Measurements from ENCODE around the gene RASAL2.
"Not testable (repeated sequence)": the region's sequence is repeated elsewhere in the genome, so short reads cannot be mapped to it uniquely, and the experiment has no call there.

RASAL2 gene

GRCh38 chr1:178300352-178300699 is 206.4 kb downstream of the RASAL2 start:
- no peak for DNase-seq

- DNase-seq, result no peak
Observed at GRCh38 chr1:178301141-178301540, 207.2 kb downstream of the RASAL2 start.

GRCh38 chr1:178307264-178307663 is 213.4 kb downstream of the RASAL2 start:
- no peak for DNase-seq

GRCh38 chr1:178308438-178308837 is 214.5 kb downstream of the RASAL2 start:
- no peak for DNase-seq

- no peak for DNase-seq
Observed at GRCh38 chr1:178310685-178311105, 216.8 kb downstream of the RASAL2 start.

GRCh38 chr1:178311164-178311563 is 217.3 kb downstream of the RASAL2 start:
- no peak for DNase-seq

GRCh38 chr1:178320280-178320982 is 226.5 kb downstream of the RASAL2 start:
- DNase-seq, result not testable (repeated sequence)

- no peak for DNase-seq
Observed at GRCh38 chr1:178323067-178323466, 229.2 kb downstream of the RASAL2 start.

GRCh38 chr1:178324003-178324402 is 230.1 kb downstream of the RASAL2 start:
- no peak for DNase-seq

- DNase-seq, result no peak
Observed at GRCh38 chr1:178328728-178329127, 234.8 kb downstream of the RASAL2 start.

GRCh38 chr1:178330153-178330552 is 236.2 kb downstream of the RASAL2 start:
- DNase-seq, result no peak

GRCh38 chr1:178330848-178331497 is 237.1 kb downstream of the RASAL2 start:
- no peak for DNase-seq

GRCh38 chr1:178335426-178335825 is 241.5 kb downstream of the RASAL2 start:
- DNase-seq, result no peak

- DNase-seq, result no peak
Observed at GRCh38 chr1:178337091-178337706, 243.3 kb downstream of the RASAL2 start.

GRCh38 chr1:178339834-178340233 is 245.9 kb downstream of the RASAL2 start:
- no peak for DNase-seq

- DNase-seq, result no peak
Observed at GRCh38 chr1:178341261-178341956, 247.5 kb downstream of the RASAL2 start.

GRCh38 chr1:178342745-178343144 is 248.8 kb downstream of the RASAL2 start:
- DNase-seq, result no peak

GRCh38 chr1:178344513-178345091 is 250.7 kb downstream of the RASAL2 start:
- no peak for DNase-seq

GRCh38 chr1:178345238-178345637 is 251.3 kb downstream of the RASAL2 start:
- no peak for DNase-seq

GRCh38 chr1:178345807-178346206 is 251.9 kb downstream of the RASAL2 start:
- DNase-seq, result no peak

GRCh38 chr1:178349801-178350200 is 255.9 kb downstream of the RASAL2 start:
- no peak for DNase-seq

GRCh38 chr1:178351911-178352310 is 258.0 kb downstream of the RASAL2 start:
- not testable (repeated sequence) for DNase-seq

GRCh38 chr1:178352790-178353416 is 259.0 kb downstream of the RASAL2 start:
- DNase-seq, result no peak

Data from activated CD8-positive, alpha-beta memory T cell treated with anti-CD3 and anti-CD28 coated beads, Interleukin-2, amount 50 U/mL, for 4 hours (primary cell).